ENCODE results near the gene NUDT1. TPM values are rescaled to one million over a fixed set of nuclear protein-coding genes. Genes with fewer than 3 reads are reported as not detected.

NUDT1 gene
- total and polyA plus RNA-seq, 2 donors (not counting 1 experiment from before 2014, with no cell fraction given) = 19.8 to 28.4 TPM

- Histone ChIP-seq H2AFZ (ENCODE audit: low read length) (no peak overlapping the region), H3K9ac (ENCODE audit: insufficient read depth, low read length) (no peak overlapping the region), H3K4me2 (ENCODE audit: extremely low read depth, insufficient read depth, low read length) (no peak overlapping the region), H3K9me3 (ENCODE audit: control insufficient read depth, insufficient read depth, low read depth, low read length) (no peaks in the 10 kb centered on the region), H3K4me3 (replicated peaks in 1 of 4; ENCODE audit: control extremely low read depth in 1 of 4, insufficient read depth in 1 of 4, low read depth in 3 of 4, low read length in 4 of 4) (no peak overlapping the region), H3K36me3 (ENCODE audit: control insufficient read depth, insufficient read depth, low read length) (peaks cover 11% of the 10 kb centered on the region), H4K20me1 (ENCODE audit: control insufficient read depth, extremely low read depth, insufficient read depth, low read length) (no peaks in the 10 kb centered on the region), H3K79me2 (ENCODE audit: control insufficient read depth, insufficient read depth, low read length) (no peaks in the 10 kb centered on the region), H3K27me3 (ENCODE audit: control insufficient read depth, insufficient read depth, low read length) (no peaks in the 10 kb centered on the region), H3K4me1 (ENCODE audit: control insufficient read depth, extremely low read depth, insufficient read depth, low read length) (no peaks in the 10 kb centered on the region), H3K27ac (ENCODE audit: insufficient read depth, low read length) (no peak overlapping the region)
- DNase-seq (ENCODE audit: low read depth in 2 of 2) = no peak
- TF ChIP-seq CTCF (conservative IDR thresholded peaks at IDR 0.05 in 1 of 2, IDR thresholded peaks at IDR 0.05 in 1 of 2; ENCODE audit: low read depth in 1 of 2, low read length in 2 of 2) = no peak
- TF ChIP-seq EZH2 (IDR thresholded peaks at IDR 0.05; ENCODE audit: low read length, missing control alignments) = no peak
Measured at GRCh38 chr7:2211259-2211880, 30.7 kb upstream of the NUDT1 start.

GRCh38 chr7:2211926-2212325, 30.1 kb upstream of the NUDT1 start:
- Histone ChIP-seq H4K20me1 (ENCODE audit: control insufficient read depth, extremely low read depth, insufficient read depth, low read length) (no peaks in the 10 kb centered on the region), H3K79me2 (ENCODE audit: control insufficient read depth, insufficient read depth, low read length) (no peaks in the 10 kb centered on the region), H3K4me2 (ENCODE audit: extremely low read depth, insufficient read depth, low read length) (no peak overlapping the region), H3K4me1 (ENCODE audit: control insufficient read depth, extremely low read depth, insufficient read depth, low read length) (no peaks in the 10 kb centered on the region), H3K27ac (ENCODE audit: insufficient read depth, low read length) (no peak overlapping the region), H3K27me3 (ENCODE audit: control insufficient read depth, insufficient read depth, low read length) (no peaks in the 10 kb centered on the region), H3K4me3 (replicated peaks in 1 of 4; ENCODE audit: control extremely low read depth in 1 of 4, insufficient read depth in 1 of 4, low read depth in 3 of 4, low read length in 4 of 4) (no peak overlapping the region), H3K9ac (ENCODE audit: insufficient read depth, low read length) (no peak overlapping the region), H3K9me3 (ENCODE audit: control insufficient read depth, insufficient read depth, low read depth, low read length) (no peaks in the 10 kb centered on the region), H2AFZ (ENCODE audit: low read length) (no peak overlapping the region), H3K36me3 (ENCODE audit: control insufficient read depth, insufficient read depth, low read length) (peaks cover 11% of the 10 kb centered on the region)
- no peak for DNase-seq (ENCODE audit: low read depth in 2 of 2)
- TF ChIP-seq EZH2 (IDR thresholded peaks at IDR 0.05; ENCODE audit: low read length, missing control alignments) = no peak
- no peak for TF ChIP-seq CTCF (conservative IDR thresholded peaks at IDR 0.05 in 1 of 2, IDR thresholded peaks at IDR 0.05 in 1 of 2; ENCODE audit: low read depth in 1 of 2, low read length in 2 of 2)

- H3K36me3 ChIP-seq (ENCODE audit: control insufficient read depth, insufficient read depth, low read length) = peaks cover 11% of the 10 kb centered on the region
- no peak for DNase-seq (ENCODE audit: low read depth in 2 of 2)
Measured at GRCh38 chr7:2212906-2213305, 29.1 kb upstream of the NUDT1 start.

More at GRCh38 chr7:2212906-2213305, 29.1 kb upstream of the NUDT1 start:
- Histone ChIP-seq H2AFZ (ENCODE audit: low read length) (no peak overlapping the region), H3K27ac (ENCODE audit: insufficient read depth, low read length) (no peak overlapping the region), H4K20me1 (ENCODE audit: control insufficient read depth, extremely low read depth, insufficient read depth, low read length) (no peaks in the 10 kb centered on the region), H3K27me3 (ENCODE audit: control insufficient read depth, insufficient read depth, low read length) (no peaks in the 10 kb centered on the region), H3K4me2 (ENCODE audit: extremely low read depth, insufficient read depth, low read length) (no peak overlapping the region), H3K9me3 (ENCODE audit: control insufficient read depth, insufficient read depth, low read depth, low read length) (no peaks in the 10 kb centered on the region), H3K79me2 (ENCODE audit: control insufficient read depth, insufficient read depth, low read length) (no peaks in the 10 kb centered on the region), H3K4me1 (ENCODE audit: control insufficient read depth, extremely low read depth, insufficient read depth, low read length) (no peaks in the 10 kb centered on the region), H3K4me3 (replicated peaks in 1 of 4; ENCODE audit: control extremely low read depth in 1 of 4, insufficient read depth in 1 of 4, low read depth in 3 of 4, low read length in 4 of 4) (no peak overlapping the region), H3K9ac (ENCODE audit: insufficient read depth, low read length) (no peak overlapping the region)
- TF ChIP-seq CTCF (conservative IDR thresholded peaks at IDR 0.05 in 1 of 2, IDR thresholded peaks at IDR 0.05 in 1 of 2; ENCODE audit: low read depth in 1 of 2, low read length in 2 of 2) (no peak), EZH2 (IDR thresholded peaks at IDR 0.05; ENCODE audit: low read length, missing control alignments) (no peak)
